ENCODE results near the gene PTTG1IP. TPM values are rescaled to one million over a fixed set of nuclear protein-coding genes. Genes with fewer than 3 reads are reported as not detected.

Gene PTTG1IP
- total RNA-seq, 2 donors from 2014 or later = 284 to 303 TPM

DNA sequence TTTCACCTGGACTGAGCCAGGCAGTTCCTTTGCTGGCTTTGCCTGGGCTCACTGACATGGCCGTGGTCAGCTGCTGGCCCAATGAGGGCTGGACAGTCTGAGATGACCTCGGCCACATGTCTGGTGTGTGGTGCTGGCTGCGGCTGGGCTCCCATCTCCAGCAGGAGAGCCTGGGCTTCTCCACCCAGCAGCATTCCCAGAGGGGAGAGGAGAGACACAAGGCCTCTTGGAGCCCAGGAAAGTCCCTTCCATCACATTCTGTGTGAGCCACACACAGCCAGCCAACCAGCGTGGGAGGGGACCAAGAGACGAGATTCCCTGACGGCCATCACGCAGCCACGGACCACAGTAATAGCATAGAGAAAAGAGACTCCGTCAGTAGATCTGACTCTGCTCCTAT is 34.5 kb downstream of the PTTG1IP start:
- Histone ChIP-seq H3K27ac (no peak overlapping the region), H3K36me3 (no peaks in the 10 kb centered on the region), H3K27me3 (no peaks in the 10 kb centered on the region), H3K4me3 (no peak overlapping the region), H3K9me3 (no peaks in the 10 kb centered on the region), H3K4me1 (peaks cover 0 to 7% of the 10 kb centered on the region in 2 donors)
- no peak for DNase-seq (ENCODE audit: low spot score)
- TF ChIP-seq, protein P1, sequence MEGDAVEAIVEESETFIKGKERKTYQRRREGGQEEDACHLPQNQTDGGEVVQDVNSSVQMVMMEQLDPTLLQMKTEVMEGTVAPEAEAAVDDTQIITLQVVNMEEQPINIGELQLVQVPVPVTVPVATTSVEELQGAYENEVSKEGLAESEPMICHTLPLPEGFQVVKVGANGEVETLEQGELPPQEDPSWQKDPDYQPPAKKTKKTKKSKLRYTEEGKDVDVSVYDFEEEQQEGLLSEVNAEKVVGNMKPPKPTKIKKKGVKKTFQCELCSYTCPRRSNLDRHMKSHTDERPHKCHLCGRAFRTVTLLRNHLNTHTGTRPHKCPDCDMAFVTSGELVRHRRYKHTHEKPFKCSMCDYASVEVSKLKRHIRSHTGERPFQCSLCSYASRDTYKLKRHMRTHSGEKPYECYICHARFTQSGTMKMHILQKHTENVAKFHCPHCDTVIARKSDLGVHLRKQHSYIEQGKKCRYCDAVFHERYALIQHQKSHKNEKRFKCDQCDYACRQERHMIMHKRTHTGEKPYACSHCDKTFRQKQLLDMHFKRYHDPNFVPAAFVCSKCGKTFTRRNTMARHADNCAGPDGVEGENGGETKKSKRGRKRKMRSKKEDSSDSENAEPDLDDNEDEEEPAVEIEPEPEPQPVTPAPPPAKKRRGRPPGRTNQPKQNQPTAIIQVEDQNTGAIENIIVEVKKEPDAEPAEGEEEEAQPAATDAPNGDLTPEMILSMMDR (IDR thresholded peaks at IDR 0.05) = no peak

DNA sequence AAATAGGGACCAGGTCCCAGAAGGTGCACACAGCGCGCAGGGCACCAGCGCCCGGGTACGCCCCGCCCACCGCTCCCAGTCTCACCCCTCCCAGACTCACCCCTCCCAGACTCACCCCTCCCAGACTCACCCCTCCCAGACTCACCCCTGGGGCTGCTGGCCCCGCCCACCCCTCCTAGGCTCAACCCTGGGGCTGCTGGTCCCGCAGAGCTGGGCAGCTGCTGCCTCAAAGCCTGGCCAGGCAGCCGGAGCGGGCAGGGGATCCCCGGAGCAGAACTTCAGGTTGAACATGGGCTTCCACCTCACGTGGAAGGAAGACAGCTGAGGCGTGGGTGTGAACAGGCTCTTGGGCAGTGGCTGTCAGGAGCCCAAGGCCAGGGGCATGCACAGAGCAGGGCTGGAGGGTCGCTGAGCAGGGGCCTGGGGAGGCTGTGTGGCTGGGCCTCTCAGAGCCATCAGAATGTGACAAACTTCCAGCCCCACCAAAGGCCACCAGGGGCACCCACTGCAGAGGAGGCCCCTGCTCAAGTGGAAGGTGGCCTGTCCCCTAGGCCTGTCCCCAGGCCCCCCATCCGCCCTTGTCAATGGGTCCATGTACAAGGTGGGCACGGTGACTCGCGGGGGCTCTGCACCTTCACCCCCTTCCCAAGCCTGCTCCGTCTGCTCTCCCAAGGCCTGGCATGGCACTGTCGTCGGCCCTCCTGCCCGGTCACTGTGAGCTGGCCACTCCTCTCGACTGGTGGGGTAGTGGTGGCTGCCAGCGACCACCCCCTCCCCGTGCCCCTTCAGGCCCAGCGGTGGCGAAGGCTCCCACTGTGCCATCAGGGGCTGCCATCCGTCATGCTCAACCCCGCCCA is 35.2 kb downstream of the PTTG1IP start:
- no peak for DNase-seq (ENCODE audit: low spot score)
- TF ChIP-seq, protein P1 (IDR thresholded peaks at IDR 0.05) = no peak
- no peaks in the 10 kb centered on the region for H3K9me3 ChIP-seq

DNA sequence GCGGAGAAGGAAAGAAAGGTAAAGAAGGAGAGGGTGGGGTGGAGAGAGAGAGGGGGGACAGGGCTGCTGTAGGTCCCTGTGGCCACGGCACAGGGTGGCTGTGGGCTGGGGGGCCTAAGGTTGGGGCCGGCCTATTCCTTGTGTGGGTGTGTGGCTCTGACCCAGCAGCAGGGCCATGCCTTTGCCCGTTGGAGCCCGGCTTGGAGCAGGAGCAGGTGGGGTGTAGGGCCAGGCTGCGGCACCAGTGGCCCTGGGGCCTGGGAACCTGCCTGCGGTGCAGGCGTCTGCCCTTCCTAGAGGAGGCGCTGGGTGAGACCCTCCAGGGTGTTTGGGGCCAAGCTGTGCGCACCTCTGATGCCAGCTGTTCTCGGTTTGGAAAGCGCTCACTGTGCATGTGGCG is 36.0 kb downstream of the PTTG1IP start:
- H3K4me1 ChIP-seq = peaks cover 0 to 7% of the 10 kb centered on the region in 2 donors
- TF ChIP-seq, protein P1 (IDR thresholded peaks at IDR 0.05) = no peak
- H3K36me3 ChIP-seq = no peaks in the 10 kb centered on the region
- DNase-seq (ENCODE audit: low spot score) = no peak
- H3K27ac ChIP-seq = no peak overlapping the region
- no peaks in the 10 kb centered on the region for H3K9me3 ChIP-seq
- no peaks in the 10 kb centered on the region for H3K27me3 ChIP-seq
- no peak overlapping the region for H3K4me3 ChIP-seq

More for the DNA sequence above, 35.2 kb downstream of the PTTG1IP start:
- Histone ChIP-seq H3K4me3 (no peak overlapping the region), H3K4me1 (peaks cover 0 to 7% of the 10 kb centered on the region in 2 donors), H3K36me3 (no peaks in the 10 kb centered on the region), H3K27me3 (no peaks in the 10 kb centered on the region), H3K27ac (no peak overlapping the region)

GRCh38 chr21:44836666-44837471 is 36.6 kb downstream of the PTTG1IP start:
- Histone ChIP-seq H3K27me3 (no peaks in the 10 kb centered on the region), H3K36me3 (no peaks in the 10 kb centered on the region), H3K4me3 (no peak overlapping the region), H3K9me3 (no peaks in the 10 kb centered on the region), H3K27ac (no peak overlapping the region), H3K4me1 (peaks cover 0 to 7% of the 10 kb centered on the region in 2 donors)
- TF ChIP-seq, protein P1 (IDR thresholded peaks at IDR 0.05) = no peak
- DNase-seq (ENCODE audit: low spot score) = no peak

DNA sequence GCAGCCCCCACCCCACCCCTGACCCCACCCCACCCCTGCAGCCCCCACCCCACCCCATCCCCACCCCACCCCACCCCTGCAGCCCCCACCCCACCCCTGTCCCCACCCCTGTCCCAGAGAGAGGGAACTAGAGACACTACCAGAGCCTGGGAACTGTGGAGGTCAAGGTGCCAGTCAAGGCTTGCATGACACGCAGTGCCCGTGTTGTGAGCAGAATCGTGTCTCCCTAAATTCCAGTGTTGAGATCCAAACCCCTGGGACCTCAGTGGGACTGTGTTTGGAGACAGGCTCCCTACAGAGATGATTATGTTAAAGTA is 37.2 kb downstream of the PTTG1IP start:
- Histone ChIP-seq H3K27ac (no peak overlapping the region), H3K4me1 (peaks cover 0 to 7% of the 10 kb centered on the region in 2 donors), H3K27me3 (no peaks in the 10 kb centered on the region), H3K36me3 (no peaks in the 10 kb centered on the region), H3K4me3 (no peak overlapping the region), H3K9me3 (no peaks in the 10 kb centered on the region)
- DNase-seq (ENCODE audit: low spot score) = no peak
- TF ChIP-seq, protein P1 (IDR thresholded peaks at IDR 0.05) = no peak
